ENCODE measurements around the gene FANCE. TPM values are rescaled to one million over a fixed set of nuclear protein-coding genes. Genes with fewer than 3 reads are reported as not detected.

Gene FANCE
- total and polyA plus RNA-seq, 9 of the 15 experiments (the other 6 are each of a cell fraction or from before 2014, with no cell fraction given): 5.7 to 30.2 (median 17.0) TPM

DNA sequence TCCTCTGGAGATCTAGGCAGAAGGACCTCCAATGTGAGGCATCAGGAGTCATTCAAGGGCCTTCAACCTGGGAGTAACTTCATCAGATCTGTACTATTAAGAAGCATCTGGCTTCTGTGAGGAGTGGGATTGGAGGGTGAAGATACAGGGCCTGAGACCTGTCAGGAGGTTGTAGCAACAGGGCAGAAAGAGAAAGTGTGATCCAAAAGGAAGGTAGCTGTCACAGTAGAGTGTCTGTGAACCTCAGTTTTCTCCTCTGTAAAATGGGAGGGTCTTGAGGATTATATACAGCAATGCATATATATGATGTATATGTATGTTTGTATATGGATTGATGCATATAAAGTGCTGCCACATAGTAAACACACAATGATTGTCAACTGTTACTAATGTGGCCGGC lies 13.5 kb downstream of the FANCE start (continued):
- TF ChIP-seq ZBTB40 (IDR thresholded peaks at IDR 0.05): no peak
- no peak for TF ChIP-seq ZBTB40 (CRISPR knock-in tag; IDR thresholded peaks at IDR 0.05)
- no peak for TF ChIP-seq ZNF77 (CRISPR knock-in tag; IDR thresholded peaks at IDR 0.05)
- TF ChIP-seq CHCHD3 (CRISPR knock-in tag; IDR thresholded peaks at IDR 0.05): no peak
- TF ChIP-seq HDAC2 (IDR thresholded peaks at IDR 0.05): 0 out of 2 replicates have a peak, but pooled peaks have one; percentile 24
- TF ChIP-seq ZNF75A (CRISPR knock-in tag; IDR thresholded peaks at IDR 0.05): no peak
- no peak for TF ChIP-seq ZNF347 (CRISPR knock-in tag; IDR thresholded peaks at IDR 0.05; ENCODE audit: low read depth)
- peak; percentile 66 for TF ChIP-seq RBM25 (IDR thresholded peaks at IDR 0.05; ENCODE audit: low read depth, low read length, severe bottlenecking)
- TF ChIP-seq ZNF133 (CRISPR knock-in tag; IDR thresholded peaks at IDR 0.05): no peak
- no peak for TF ChIP-seq NBN (IDR thresholded peaks at IDR 0.05; ENCODE audit: low read depth)
- TF ChIP-seq KDM1A (IDR thresholded peaks at IDR 0.05): peak in 1 of 2 experiments; percentile 23; a peak in 1 of 4 replicates
- TF ChIP-seq HOMEZ (CRISPR knock-in tag; IDR thresholded peaks at IDR 0.05): no peak
- peak; percentile 55; the same call in 1 of the 2 replicates for TF ChIP-seq ADNP (tag; IDR thresholded peaks at IDR 0.05)
- no peak for TF ChIP-seq DEAF1 (CRISPR knock-in tag; IDR thresholded peaks at IDR 0.05)
